Colon (tissue), 2 donors: ENCODE measurements around the gene SORCS2.

Source experiments
- FAIRE-seq: peaks from 2 replicates; lab custom pipeline; 2012; peaks lifted over from hg19 to GRCh38; lab: Jason Lieb, UNC
- donor health status: control.
- donor health status: control.

The SORCS2 gene

DNA sequence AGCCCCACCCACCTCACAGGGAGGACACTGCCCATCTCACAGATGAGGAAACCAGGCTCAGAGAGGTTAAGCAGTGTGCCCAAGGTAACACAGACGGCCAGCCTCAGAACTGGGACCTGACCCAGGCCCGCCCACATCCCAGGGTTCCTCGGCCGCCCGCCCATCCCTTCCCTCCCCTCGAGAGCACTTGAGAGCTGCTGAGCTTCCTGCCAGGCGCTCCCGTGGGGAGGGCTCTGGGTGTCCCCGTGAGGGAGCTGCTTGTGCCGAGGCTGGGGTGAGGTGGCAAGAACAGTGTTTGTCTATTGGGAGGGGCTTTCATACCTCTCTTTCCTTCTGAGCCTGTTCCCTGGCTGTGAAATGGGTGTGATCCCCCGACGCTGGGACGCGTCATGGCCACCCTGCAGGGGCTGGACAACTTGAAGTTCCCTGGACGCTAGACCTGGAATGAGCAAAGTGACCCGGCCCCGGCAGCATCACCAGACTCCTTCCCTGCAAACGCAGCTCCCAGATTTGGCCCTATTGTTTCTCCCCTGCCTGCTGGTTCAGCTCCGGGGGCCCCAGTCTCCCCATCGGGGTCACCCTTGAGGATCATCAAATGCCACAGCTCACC, 542.4 kb downstream of the SORCS2 start:
- FAIRE-seq = no peak

DNA sequence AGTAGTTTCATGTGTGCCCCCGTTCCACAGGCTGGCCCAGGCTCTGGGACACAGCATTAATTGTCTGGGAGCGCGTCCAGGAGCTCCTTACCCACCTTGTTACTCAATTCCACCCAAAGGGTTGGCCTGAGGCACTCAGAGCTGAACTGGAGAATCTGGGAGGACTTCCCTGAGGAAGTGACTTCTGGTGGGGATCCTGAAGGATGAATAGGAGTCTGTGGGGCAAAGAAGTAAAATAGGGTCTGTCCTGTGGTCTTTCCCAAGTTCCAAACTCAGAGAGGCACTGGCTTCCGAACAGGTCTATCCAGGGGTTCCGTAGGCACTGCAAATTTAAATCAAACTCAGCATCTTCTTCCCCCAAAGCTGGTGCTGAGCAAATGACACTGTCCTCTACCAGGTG, 543.1 kb downstream of the SORCS2 start:
- FAIRE-seq = no peak

DNA sequence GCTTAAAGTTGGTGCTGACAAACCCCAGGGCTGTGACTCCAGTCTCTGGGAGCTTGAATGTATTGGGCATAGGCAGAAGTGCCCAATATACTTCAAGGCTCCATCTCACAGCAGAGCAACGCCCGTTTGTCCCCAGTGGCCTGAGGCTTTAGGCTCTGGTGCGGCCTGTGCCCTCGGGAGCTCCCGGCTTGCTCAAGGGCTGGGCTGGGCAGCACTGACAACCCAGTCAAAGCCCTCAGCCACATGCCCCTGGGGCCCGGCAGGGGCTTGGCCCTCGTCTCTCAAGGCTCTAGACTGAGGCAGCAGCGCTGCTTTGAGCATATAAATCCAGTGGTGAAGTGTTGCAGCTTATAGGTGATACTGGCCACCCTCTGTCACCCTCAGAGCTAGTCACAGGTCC, 543.6 kb downstream of the SORCS2 start:
- no peak for FAIRE-seq

DNA sequence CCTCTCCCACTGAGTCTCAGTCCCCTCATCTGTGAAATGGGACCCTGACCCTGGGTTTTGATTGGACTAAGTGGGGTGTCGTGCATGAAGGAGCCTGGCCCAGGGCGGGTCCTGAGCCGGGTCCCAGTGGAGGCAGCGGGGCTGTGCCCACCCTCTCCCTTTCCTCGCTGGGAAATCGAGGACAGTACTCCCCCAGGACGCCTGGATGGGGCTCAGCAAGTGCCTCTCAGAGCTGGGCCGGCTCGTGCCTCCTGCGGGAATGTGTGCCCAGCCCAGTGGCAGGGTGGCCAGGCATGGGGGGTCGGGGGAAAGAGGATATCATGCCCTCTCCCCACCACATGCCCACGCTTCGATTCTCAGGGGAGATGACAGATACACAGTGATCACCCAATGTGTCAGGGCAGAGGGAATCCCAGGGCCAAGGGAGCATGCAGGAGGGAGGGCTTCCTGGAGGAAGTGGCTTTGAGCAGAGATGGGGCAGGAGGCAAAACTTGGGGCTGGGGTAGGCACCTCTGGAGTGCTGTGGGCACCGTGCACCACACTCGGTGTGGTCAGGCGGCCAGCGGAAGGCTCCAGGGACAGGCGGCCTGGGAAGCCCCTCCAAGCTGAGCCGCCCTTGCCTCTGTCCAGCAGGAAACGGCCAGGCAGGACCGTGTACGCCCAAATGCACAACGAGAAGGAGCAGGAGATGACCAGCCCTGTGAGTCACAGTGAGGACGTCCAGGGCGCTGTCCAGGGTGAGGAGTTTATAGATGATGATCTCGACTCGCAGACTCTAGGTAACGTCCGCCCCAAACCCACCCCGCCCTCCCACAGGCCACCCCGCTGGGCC, 544.3 kb downstream of the SORCS2 start:
- FAIRE-seq = no peak

DNA sequence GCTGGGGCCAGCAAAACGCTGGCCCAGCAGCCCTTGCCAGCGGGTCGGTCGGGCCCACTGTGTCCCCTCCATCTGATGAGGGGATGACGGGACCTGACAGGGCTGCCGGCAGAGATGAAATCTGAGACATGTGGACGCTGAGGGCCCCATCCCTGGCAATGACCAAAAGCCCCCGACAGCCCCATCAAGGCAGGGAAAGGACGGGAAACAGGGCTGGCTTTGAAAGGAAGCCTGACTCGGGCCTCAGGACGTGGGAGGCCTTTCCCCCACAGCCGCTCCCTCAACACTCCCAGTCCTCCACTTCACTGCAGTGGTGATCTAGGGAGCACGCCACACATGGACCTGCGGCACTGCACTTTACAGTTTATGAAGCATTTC, 544.9 kb downstream of the SORCS2 start:
- FAIRE-seq = no peak

DNA sequence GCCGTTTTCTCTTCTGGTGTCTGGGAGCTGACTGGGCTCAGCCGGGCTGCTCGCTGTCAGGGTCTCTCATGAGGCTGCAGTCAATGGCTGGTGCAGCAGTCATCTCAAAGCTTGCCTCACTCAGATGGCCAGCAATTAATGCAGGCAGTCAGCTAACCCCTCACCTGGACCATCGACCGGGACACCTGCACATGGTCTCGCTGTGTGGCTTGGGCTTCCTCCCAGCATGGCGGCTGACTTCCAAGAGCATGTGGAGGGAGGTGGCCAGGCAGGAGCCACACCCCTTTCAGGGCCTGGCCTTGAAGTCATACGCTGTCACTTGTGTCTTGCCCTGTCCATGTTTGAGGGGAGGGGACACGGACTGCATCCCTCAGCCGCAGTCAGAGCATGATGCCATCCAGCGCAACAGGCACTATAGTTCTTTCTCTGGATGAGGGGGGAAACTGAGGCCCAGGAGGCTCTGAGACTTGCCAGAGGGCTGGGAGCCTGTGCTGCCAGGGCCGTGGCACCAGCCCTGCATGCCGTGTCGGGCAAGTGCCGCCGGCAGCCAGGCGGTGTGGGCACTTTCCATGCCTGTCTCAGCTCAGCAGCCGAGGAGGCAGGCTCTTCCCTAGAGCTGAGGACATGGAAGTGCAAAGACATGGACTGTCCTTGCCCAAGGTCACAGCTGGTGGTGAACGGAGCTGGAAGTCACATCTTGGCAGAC, 545.6 kb downstream of the SORCS2 start:
- no peak for FAIRE-seq

DNA sequence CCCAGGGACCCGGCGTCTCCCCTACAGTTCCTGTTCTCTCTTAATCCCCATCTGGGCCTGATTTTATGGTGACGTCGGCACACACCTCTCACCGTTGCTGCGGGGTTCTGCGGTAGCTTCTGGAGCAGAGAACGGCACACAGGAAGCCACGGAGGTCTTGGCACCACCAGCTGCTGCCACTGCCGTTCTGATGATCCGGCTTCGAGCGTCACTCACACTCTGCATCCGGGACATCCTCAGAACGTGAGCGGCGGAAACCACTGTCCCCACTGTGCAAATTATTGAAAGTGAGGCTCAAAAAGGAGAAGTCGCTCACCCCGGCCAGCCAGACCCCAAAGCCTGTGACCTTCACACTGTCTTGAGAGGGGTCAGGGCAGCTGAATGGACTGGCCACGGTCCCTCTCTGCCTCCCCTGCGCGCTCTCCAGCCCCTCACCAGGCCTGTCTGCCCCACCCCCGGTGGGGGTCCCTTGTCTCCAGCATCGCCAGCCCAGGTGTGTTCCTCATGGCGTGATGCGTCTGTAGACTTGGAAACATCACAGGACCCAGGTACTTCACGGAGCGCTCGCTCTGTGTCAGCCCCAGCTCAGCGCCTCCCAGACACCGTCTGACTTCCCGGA, 546.2 kb downstream of the SORCS2 start:
- no peak for FAIRE-seq

DNA sequence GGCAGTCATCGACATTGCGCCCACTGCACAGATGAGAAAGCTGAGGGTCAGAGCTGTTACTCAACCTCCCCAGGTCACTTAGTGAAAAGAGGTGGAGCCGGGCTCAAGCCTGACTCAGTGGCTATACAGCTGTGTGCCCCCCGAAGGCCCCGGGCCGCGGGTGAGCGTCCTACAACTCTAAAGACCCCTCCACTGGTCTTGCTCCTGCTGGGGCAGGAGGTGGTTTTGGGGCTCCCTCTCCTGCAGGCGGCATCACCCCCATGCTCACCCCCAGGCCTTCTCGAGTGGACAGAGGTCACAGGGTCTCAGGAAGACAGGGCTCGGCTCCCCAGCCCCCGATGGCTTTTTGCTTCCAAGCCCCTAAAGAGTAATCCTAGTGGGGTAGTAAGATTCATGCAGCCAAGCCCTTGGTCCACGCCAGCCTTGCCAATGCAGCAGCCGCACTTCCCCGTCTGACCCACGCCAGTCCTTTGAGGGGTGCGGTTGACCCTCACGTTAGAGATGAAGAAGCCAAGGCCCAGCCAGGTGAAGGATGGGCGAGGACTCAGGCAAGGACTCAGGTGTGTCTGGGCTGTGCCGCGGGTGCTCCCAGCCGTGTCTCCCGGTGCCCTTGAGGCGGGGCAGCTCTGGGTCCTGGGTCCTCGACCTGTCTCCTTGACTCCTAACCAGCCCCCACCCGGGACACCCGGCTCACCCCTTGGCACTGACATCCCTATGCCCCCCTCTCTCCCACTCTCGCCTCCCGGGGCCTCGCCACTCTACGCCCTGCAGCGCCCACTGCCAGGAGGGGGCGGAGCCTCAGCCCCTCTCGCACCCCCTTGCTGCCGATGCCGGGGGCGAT, 547.0 kb downstream of the SORCS2 start:
- no peak for FAIRE-seq

DNA sequence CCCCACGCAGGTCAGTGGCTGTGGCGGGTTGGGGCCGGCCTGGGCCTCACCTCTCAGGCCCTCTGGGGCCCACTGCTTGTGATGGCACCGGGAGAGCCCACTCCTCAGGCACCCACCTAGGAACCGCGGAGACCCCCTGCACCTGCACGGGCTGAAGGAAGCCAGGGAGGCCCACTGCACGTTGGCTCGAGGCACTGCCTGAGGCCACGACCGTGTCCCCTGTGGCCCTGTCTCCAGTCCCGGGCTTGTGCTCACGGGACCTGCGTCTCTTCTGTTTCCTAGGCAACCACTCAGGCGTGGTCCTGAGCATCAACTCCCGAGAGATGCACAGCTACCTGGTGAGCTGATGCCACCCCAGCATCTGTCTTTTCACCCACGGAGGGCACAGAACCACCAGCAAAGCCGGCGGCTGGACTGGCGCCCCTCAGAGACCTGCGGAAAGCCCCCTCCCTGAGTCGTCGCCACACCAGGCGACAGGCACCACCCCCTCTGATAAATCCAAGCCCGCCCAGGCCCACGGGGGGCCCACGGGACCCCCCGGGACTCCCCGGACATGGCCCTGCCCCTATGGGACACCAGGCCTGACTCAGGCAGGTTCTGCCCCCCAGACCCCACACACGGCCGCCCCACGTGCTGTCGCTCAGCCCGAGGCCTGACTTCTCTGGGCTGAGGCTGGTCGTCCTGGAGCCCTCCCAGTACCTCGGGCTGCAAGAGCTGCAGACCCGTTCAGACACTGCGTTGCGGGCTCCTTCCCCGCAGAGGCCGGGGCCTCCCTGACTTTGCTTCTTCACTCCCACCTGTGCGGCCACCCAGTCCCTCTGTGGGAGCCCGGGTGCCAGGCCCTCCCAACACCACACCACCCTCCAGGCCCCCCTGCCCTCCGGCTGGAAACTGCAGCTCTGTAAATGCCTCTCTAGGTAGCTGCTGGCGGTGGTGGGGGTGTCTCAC, 547.9 kb downstream of the SORCS2 start:
- no peak for FAIRE-seq

DNA sequence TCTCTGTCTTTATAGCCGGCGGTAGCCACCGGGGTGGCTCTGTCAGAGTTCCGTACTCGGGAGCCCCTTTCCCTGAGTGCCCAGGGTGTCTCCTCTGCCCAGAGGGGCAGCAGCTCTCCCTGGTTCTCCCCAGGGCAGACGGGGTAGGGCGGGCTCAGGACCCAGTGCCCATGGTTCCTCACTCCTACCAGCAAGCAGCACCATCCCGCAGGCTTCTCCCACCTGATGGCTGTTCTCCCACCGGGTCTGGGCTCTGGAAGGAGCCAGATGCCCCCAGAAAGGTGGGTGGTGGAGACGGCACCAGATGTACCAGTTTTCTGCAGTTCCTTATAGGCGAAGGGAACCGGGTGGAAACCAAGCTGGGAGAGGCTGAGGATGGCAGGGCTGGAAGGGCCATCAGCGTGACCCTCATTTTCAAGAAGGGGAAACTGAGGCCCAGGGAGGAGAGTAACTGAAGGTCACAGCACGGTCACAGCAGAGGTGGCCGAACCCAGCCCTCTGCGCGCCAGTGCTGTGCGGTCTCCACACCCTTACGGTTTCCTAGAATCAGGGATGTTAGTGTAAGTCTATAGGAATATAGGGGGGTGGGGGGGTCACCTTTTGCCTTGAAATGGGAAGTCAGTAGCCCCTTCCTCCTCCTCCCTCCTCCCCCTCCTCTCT, 548.7 kb downstream of the SORCS2 start:
- no peak for FAIRE-seq

DNA sequence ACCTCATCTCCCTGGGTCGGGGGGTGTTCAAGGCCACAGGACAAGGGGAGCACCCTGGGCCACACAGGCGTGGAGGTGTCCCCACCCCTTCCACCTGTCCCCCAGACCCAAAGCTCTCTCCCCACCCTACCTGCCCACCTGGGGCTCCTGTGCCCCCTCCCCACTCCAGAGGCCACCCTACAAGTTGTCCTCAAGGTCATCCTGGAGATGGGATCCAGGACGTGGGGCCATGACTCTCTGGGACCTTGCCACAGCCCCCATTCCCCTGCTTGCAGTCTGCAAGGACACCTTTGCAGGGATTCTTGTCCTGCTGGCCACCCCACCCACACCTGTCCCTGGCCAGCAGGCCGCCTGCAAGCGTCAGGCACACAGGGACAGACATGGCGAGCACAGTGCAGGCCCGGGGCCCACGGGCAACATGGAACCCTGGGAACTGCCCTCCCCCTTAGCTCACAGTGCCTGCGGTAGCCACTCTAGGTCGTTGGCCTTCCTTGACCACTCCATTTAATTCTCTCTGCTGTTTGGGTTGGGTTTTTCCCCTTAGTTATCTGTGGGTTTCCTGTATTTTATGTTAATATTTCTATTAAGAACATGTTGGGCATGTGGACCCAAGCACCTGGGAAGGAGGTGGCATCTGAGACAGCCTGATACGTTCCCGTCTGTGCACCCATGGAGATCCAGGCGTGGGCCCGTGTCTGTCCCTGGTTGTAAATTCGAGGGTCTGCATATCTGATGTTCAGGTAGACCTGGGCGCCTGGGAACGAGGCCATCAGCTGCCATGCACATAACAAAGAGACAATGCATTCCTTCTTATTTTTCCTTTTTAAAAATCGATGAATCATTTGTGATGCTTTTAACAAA, 549.8 kb downstream of the SORCS2 start:
- no peak for FAIRE-seq

DNA sequence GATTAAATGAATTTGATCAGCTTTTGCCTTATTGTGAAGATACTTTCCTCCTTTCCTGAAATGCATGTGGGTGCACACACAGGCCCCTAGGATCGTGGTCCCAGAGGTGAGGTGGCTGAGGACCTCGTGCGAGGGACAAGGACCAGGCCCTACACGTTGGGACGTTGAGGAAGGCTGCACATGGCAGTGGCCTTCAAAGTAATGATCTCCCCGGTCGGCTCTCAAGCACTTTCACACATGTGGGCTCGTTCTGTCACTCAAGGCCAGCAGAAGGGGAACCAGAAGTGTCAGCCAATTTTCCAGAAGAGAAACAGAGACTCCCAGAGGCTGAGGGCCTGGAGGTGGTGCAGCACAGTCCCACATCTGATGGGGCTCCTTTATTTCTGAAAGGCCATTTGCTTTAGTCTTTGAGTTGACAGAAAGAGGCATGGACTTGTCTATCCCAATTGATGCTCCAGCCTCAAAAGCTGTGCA, 550.5 kb downstream of the SORCS2 start:
- FAIRE-seq = no peak

DNA sequence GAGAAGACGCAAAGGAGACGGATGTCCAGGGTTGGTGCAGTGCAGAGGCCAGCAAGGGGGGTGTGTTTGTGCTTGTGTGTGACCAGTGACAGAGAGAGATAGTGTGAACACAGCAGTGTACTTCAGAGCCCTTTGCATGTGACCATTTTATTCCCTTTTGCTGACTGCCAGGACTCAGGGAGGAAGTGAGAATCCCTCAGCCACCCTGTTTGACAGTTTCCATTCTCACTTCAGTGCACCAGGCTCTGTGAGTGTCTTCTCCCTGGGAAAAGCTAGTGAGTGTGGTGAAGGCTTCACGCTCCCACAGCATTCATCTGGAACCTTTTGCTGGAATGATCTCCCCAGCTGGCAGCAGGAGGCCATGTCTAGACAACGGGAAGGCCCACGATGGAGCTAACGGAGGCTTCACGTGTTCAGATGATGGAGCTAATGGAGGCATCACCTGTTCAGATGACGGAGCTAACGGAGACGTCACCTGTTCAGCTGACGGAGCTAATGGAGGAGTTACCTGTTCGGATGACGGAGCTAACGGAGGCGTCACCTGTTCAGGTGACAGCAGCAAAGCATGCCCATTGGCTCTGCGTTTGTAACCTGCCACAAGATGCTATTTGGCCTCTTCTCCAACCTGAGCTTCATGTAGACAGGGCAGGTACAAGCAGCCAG, 551.9 kb downstream of the SORCS2 start:
- FAIRE-seq = no peak

DNA sequence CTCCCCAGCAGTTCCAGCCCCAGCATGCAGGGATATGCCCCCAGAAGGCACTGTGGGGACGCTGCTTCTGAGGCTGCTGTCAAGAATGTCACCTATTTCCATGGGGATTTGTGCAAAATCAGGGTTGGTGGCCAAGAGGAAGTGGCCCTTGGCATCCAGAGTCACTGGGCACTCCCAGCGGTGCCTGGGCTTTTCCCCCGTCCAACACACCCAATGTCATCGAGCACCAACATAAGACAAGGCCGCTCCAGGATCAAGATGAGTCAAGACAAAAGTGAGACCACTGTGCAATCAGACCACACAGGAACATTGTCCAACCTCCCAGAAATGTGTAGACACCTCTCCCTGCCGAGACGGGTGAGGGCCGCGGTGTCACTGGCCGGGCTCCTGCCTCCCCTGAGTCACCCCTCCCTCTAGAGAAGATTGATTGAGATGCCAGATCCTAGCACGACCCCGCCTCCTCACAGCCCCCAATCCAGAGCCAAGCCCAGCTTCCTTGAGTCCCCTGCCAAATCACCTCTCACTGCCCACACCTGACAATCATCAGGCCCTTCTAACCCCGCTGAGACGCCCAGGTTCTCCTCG, 553.1 kb downstream of the SORCS2 start:
- no peak for FAIRE-seq

DNA sequence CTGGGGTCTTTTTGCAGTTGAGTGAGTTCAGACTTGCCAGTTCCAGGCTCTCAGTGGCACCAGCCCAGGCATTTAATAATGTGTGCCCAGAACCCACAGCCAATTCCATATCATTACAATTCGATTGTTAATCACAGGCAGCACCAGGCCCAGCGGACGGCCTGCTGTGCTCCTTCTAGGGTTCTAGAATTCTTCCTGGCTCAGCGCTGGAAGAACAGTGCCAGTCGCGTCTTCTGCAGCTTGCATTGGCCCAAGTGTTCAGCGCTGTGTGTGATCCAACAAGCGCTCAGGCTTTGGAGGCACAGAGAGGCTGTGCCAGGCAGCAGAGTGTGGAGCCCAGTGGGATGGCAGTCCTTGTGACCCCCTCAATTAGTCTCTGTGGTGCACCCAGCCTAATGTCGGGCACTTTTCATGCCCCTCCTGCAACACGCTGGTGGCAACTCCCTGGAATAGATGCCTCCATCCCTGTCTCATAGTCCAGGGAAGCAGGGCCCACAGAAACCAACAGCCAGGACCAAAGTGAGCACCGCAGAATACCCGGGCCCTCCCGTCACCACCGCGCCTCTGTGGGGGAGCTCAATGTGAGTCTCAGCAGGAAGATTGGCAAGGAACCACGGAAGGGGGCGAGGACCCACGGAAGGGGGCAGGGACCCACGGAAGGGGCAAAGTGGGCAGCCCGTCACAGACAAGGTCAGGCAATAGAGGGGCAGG, 554.2 kb downstream of the SORCS2 start:
- no peak for FAIRE-seq

DNA sequence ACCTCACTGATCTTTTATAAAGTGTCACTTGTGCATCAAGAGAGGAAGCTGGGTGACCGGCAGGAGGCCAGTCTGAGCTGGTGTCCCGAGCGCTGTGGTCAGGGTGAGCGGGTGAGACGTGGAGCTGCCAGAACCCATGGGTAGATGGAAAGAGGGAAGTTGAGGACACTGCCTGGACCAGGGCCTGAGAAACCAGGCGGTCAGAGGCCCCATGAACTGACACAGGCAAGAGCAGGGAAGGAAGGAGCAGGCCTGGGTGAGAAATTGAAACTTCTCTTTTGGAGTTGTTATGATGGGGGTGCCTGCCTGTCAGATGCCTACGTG, 554.7 kb downstream of the SORCS2 start:
- no peak for FAIRE-seq

DNA sequence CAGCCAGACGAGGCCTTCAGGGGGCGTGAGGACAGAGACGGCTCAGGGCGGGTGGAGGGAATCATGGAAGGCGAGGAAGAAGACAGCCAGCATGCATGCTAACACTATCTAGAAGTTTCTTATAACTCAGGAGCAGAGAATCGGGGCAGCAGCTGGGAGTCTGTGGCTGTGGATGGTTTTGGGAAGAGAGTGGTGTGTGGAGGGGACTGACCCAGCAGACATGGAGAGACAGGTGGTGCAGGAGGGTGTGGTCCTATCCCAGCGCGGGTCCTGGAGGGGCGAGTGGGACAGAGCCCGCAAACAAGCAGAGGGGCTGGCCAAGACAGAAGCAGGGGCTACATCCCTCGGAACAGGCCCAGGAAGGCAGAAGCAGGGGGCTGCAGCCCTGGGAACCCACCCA, 555.2 kb downstream of the SORCS2 start:
- no peak for FAIRE-seq

DNA sequence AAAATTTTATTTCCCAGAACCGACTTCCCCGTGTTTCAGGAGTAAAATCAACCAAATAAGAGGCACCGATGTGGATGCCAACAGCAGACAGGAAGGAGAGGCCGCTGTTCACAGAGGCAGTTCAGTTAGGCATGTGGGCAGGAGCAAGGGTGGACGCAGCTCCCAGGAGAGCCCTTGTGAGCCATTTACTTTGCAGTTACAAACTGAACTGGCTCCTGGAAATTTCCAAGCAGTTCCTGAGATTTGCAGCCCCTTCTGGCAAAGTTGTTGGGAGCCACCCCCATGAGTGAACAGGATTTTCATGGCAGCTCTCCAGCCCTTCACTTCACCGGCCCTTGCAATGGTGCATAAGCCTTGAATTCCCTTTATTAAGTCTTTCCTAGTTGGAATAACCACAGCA, 558.2 kb downstream of the SORCS2 start:
- FAIRE-seq = no peak
